ENCODE measurements around the gene CRELD1. TPM values are rescaled to one million over a fixed set of nuclear protein-coding genes. Genes with fewer than 3 reads are reported as not detected.

Gene CRELD1
- total and polyA plus RNA-seq, 2 of the 13 experiments (the other 11 are each of a cell fraction or from before 2014, with no cell fraction given) = 27.1 to 61.9 TPM

DNA sequence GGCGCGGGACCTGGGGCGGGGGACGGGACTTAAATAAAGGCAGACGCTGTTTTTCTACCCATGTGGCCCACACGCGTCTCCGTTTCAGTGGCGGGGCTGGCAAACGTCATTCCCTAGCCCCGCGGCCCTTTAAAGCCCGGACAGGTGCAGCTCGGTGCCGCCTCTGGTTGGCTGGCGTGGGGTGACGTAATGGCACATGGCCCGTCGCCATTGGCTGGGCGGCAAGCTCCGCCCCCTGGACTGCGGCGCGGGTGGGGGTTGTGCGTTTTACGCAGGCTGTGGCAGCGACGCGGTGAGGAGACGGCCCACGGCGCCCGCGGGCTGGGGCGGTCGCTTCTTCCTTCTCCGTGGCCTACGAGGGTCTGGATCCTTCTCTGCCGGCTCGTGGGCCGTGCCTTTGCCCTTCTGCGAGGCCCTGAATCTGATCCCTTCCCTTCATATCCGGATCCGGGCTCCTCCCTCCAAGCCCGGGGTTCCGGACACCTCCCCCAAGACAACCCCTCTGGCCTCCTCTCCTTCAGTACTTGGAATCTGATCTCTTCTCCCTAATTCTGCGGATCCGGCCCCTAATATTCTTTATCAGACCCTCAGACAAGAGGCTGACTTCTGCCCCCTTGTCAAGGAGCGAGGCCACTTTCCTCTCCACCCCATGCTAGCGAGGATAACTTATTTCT lies at the start of gene CRELD1 (continued):
- TF ChIP-seq, protein P1, sequence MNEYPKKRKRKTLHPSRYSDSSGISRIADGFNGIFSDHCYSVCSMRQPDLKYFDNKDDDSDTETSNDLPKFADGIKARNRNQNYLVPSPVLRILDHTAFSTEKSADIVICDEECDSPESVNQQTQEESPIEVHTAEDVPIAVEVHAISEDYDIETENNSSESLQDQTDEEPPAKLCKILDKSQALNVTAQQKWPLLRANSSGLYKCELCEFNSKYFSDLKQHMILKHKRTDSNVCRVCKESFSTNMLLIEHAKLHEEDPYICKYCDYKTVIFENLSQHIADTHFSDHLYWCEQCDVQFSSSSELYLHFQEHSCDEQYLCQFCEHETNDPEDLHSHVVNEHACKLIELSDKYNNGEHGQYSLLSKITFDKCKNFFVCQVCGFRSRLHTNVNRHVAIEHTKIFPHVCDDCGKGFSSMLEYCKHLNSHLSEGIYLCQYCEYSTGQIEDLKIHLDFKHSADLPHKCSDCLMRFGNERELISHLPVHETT (CRISPR knock-in tag; conservative IDR thresholded peaks at IDR 0.05) = 0 out of 2 replicates have a peak, but pooled peaks have one; percentile 28
- TF ChIP-seq, protein P2, sequence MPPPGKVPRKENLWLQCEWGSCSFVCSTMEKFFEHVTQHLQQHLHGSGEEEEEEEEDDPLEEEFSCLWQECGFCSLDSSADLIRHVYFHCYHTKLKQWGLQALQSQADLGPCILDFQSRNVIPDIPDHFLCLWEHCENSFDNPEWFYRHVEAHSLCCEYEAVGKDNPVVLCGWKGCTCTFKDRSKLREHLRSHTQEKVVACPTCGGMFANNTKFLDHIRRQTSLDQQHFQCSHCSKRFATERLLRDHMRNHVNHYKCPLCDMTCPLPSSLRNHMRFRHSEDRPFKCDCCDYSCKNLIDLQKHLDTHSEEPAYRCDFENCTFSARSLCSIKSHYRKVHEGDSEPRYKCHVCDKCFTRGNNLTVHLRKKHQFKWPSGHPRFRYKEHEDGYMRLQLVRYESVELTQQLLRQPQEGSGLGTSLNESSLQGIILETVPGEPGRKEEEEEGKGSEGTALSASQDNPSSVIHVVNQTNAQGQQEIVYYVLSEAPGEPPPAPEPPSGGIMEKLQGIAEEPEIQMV (CRISPR knock-in tag; IDR thresholded peaks at IDR 0.05; ENCODE audit: low read depth) = no peak; the same call in 1 of the 2 replicates
- peak; percentile 88; the same call in 2 of the 3 replicates for TF ChIP-seq MXI1 (IDR thresholded peaks at IDR 0.05; ENCODE audit: borderline replicate concordance, low read depth, low read length)
- TF ChIP-seq ZFP41 (CRISPR knock-in tag; IDR thresholded peaks at IDR 0.05; ENCODE audit: borderline replicate concordance) = no peak
- no peak for TF ChIP-seq AKAP8 (CRISPR knock-in tag; IDR thresholded peaks at IDR 0.05)
- TF ChIP-seq NONO (IDR thresholded peaks at IDR 0.05) = no peak
- TF ChIP-seq NONO (CRISPR knock-in tag; conservative IDR thresholded peaks at IDR 0.05) = no peak
- TF ChIP-seq, protein P3, sequence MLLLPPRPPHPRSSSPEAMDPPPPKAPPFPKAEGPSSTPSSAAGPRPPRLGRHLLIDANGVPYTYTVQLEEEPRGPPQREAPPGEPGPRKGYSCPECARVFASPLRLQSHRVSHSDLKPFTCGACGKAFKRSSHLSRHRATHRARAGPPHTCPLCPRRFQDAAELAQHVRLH (CRISPR knock-in tag; IDR thresholded peaks at IDR 0.05; ENCODE audit: borderline replicate concordance, low read depth) = peak; percentile 39; the same call in 1 of the 2 replicates
- no peak for TF ChIP-seq ZNF343 (CRISPR knock-in tag; IDR thresholded peaks at IDR 0.05)
- TF ChIP-seq, protein P4, sequence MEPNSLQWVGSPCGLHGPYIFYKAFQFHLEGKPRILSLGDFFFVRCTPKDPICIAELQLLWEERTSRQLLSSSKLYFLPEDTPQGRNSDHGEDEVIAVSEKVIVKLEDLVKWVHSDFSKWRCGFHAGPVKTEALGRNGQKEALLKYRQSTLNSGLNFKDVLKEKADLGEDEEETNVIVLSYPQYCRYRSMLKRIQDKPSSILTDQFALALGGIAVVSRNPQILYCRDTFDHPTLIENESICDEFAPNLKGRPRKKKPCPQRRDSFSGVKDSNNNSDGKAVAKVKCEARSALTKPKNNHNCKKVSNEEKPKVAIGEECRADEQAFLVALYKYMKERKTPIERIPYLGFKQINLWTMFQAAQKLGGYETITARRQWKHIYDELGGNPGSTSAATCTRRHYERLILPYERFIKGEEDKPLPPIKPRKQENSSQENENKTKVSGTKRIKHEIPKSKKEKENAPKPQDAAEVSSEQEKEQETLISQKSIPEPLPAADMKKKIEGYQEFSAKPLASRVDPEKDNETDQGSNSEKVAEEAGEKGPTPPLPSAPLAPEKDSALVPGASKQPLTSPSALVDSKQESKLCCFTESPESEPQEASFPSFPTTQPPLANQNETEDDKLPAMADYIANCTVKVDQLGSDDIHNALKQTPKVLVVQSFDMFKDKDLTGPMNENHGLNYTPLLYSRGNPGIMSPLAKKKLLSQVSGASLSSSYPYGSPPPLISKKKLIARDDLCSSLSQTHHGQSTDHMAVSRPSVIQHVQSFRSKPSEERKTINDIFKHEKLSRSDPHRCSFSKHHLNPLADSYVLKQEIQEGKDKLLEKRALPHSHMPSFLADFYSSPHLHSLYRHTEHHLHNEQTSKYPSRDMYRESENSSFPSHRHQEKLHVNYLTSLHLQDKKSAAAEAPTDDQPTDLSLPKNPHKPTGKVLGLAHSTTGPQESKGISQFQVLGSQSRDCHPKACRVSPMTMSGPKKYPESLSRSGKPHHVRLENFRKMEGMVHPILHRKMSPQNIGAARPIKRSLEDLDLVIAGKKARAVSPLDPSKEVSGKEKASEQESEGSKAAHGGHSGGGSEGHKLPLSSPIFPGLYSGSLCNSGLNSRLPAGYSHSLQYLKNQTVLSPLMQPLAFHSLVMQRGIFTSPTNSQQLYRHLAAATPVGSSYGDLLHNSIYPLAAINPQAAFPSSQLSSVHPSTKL (CRISPR knock-in tag; IDR thresholded peaks at IDR 0.05) = no peak; the same call in none of the 2 replicates
- TF ChIP-seq, protein P5, sequence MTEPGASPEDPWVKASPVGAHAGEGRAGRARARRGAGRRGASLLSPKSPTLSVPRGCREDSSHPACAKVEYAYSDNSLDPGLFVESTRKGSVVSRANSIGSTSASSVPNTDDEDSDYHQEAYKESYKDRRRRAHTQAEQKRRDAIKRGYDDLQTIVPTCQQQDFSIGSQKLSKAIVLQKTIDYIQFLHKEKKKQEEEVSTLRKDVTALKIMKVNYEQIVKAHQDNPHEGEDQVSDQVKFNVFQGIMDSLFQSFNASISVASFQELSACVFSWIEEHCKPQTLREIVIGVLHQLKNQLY (CRISPR knock-in tag; IDR thresholded peaks at IDR 0.05) = 0 out of 2 replicates have a peak, but pooled peaks have one; percentile 35
- peak; percentile 14; the same call in 1 of the 2 replicates for TF ChIP-seq FOXA3 (CRISPR knock-in tag; IDR thresholded peaks at IDR 0.05)
- TF ChIP-seq ZNF317 (CRISPR knock-in tag; IDR thresholded peaks at IDR 0.05) = no peak
- TF ChIP-seq ZSCAN31 (CRISPR knock-in tag; IDR thresholded peaks at IDR 0.05; ENCODE audit: low read depth) = 0 out of 2 replicates have a peak, but pooled peaks have one; percentile 2
- TF ChIP-seq PTBP1 (IDR thresholded peaks at IDR 0.05; ENCODE audit: low read depth, low read length, poor library complexity, severe bottlenecking) = no peak
- no peak for TF ChIP-seq ZNF484 (CRISPR knock-in tag; IDR thresholded peaks at IDR 0.05; ENCODE audit: borderline replicate concordance, low read depth)
- no peak for TF ChIP-seq STAT5B (CRISPR knock-in tag; IDR thresholded peaks at IDR 0.05)
- TF ChIP-seq ZNF256 (CRISPR knock-in tag; conservative IDR thresholded peaks at IDR 0.05) = peak; percentile 39; the same call in 1 of the 2 replicates
- TF ChIP-seq ZNF263 (CRISPR knock-in tag; IDR thresholded peaks at IDR 0.05) = peak; percentile 43; the same call in 1 of the 2 replicates
- no peak for TF ChIP-seq RAD51 (IDR thresholded peaks at IDR 0.05; ENCODE audit: borderline replicate concordance)
- 0 out of 2 replicates have a peak, but pooled peaks have one; percentile 38 for TF ChIP-seq KLF6 (CRISPR knock-in tag; IDR thresholded peaks at IDR 0.05)
